Mesothelial cell of epicardium (in vitro differentiated cells): ENCODE results near the gene BTNL8. TPM values are rescaled to one million over a fixed set of nuclear protein-coding genes. Genes with fewer than 3 reads are reported as not detected.

Experiments used
- DNase-seq, 2 experiments: peaks; one replicate each; pipeline ENCODE4 v3.0.0; 2021; ENCODE audit warnings: low spot score in 2 of 2; ENCODE audit not compliant: unreplicated experiment in 2 of 2
- H3K27ac Mint-ChIP-seq: 2 replicates; pipeline ENCODE4 v1.8.0; 2021; ENCODE audit warnings: mixed read lengths
- H3K27me3 Mint-ChIP-seq: 2 replicates; pipeline ENCODE4 v1.8.0; 2021; ENCODE audit warnings: low read depth, mixed read lengths
- H3K36me3 Mint-ChIP-seq: 2 replicates; pipeline ENCODE4 v1.8.0; 2021; ENCODE audit warnings: mixed read lengths
- H3K4me1 Mint-ChIP-seq: 2 replicates; pipeline ENCODE4 v1.8.0; 2021; ENCODE audit warnings: mixed read lengths
- H3K4me3 Mint-ChIP-seq: 2 replicates; pipeline ENCODE4 v1.8.0; 2021; ENCODE audit warnings: mild to moderate bottlenecking, moderate library complexity, mixed read lengths
- H3K9me3 Mint-ChIP-seq: 2 replicates; pipeline ENCODE4 v1.8.0; 2021; ENCODE audit warnings: mixed read lengths
- total RNA-seq: library from RNA; stranded (reverse); gene quantifications from 3 replicates; pipeline ENCODE4 v1.2.1, GENCODE V29; 2021
- TF ChIP-seq, protein P1 (sequence below): fragments of 200-600 bp; sonication (generic); IDR thresholded peaks from one replicate; pipeline ENCODE4 v1.5.0; 2021; ENCODE audit warnings: antibody characterized with exemption; ENCODE audit not compliant: unreplicated experiment

Gene BTNL8
- total RNA-seq, 1 donor from 2014 or later = not detected

DNA sequence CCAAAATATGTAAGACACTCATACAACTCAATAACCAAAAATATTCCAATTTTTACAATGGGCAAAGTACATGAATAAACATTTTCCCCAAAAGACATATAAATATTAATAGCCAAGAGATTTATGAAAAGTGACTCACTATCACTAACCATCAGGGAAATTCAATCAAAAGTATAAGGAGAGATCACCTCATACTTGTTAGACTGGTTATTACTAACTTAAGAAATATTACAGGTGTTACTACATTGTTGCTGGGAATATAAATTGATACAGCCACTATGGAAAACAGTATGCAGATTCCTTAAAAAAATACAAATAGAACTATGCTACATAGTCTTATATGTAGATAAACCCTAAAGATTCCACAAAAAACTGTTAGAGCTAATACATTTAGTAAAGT lies 21.8 kb downstream of the BTNL8 start:
- H3K27ac Mint-ChIP-seq = no peak overlapping the region
- H3K36me3 Mint-ChIP-seq = peaks cover 8% of the 10 kb centered on the region
- no peak for DNase-seq
- H3K27me3 Mint-ChIP-seq = no peaks in the 10 kb centered on the region
- H3K4me1 Mint-ChIP-seq = peaks cover 24% of the 10 kb centered on the region
- no peak overlapping the region for H3K4me3 Mint-ChIP-seq
- H3K9me3 Mint-ChIP-seq = peaks cover 36% of the 10 kb centered on the region
- TF ChIP-seq, protein P1, sequence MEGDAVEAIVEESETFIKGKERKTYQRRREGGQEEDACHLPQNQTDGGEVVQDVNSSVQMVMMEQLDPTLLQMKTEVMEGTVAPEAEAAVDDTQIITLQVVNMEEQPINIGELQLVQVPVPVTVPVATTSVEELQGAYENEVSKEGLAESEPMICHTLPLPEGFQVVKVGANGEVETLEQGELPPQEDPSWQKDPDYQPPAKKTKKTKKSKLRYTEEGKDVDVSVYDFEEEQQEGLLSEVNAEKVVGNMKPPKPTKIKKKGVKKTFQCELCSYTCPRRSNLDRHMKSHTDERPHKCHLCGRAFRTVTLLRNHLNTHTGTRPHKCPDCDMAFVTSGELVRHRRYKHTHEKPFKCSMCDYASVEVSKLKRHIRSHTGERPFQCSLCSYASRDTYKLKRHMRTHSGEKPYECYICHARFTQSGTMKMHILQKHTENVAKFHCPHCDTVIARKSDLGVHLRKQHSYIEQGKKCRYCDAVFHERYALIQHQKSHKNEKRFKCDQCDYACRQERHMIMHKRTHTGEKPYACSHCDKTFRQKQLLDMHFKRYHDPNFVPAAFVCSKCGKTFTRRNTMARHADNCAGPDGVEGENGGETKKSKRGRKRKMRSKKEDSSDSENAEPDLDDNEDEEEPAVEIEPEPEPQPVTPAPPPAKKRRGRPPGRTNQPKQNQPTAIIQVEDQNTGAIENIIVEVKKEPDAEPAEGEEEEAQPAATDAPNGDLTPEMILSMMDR = no peak

DNA sequence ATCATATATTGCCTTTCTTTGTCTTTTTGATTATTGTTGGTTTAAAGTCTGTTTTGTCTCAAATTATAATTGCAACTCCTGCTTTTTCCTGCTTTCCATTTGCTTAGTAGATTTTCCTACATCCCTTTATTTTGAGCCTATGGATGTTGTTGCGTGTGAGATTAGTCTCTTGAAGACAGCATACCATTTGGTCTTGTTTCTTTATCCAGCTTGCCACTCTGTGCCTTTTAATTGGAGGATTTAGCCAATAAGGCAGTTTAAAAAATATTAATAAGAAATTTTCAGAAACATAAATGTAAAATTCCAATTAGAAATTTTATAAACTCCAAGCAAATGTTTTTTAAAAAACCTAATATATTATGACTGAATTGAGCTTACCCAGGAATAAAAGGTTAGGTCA lies 24.0 kb downstream of the BTNL8 start:
- peaks cover 43% of the 10 kb centered on the region for H3K9me3 Mint-ChIP-seq
- H3K4me3 Mint-ChIP-seq = no peak overlapping the region
- DNase-seq = no peak
- TF ChIP-seq, protein P1 = no peak
- H3K27me3 Mint-ChIP-seq = peaks cover 3% of the 10 kb centered on the region
- H3K36me3 Mint-ChIP-seq = peaks cover 8% of the 10 kb centered on the region
- no peak overlapping the region for H3K27ac Mint-ChIP-seq
- H3K4me1 Mint-ChIP-seq = peaks cover 18% of the 10 kb centered on the region

DNA sequence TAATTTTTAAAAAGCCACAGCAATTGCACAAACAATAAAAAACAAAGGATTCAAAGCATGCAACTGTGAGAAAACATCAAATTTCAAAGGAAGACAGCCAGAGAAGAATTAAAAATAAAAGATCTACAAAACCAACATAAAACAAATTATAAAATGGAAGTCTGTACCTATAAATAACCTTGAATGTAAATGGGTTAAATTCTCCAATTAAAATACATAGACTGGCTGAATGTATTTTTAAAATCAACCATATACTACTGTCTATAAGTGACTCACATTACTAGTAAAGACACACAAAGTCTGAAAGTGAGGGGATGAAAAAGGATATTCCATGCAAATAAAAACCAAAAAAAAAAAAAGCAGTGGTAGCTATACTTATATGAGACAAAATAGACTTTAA lies 33.7 kb downstream of the BTNL8 start:
- TF ChIP-seq, protein P1 = no peak
- Mint-ChIP-seq H3K36me3 (no peaks in the 10 kb centered on the region), H3K9me3 (peaks cover 45% of the 10 kb centered on the region), H3K27ac (no peak overlapping the region), H3K4me3 (no peak overlapping the region), H3K4me1 (no peaks in the 10 kb centered on the region), H3K27me3 (peaks cover 22% of the 10 kb centered on the region)
- DNase-seq = no peak

DNA sequence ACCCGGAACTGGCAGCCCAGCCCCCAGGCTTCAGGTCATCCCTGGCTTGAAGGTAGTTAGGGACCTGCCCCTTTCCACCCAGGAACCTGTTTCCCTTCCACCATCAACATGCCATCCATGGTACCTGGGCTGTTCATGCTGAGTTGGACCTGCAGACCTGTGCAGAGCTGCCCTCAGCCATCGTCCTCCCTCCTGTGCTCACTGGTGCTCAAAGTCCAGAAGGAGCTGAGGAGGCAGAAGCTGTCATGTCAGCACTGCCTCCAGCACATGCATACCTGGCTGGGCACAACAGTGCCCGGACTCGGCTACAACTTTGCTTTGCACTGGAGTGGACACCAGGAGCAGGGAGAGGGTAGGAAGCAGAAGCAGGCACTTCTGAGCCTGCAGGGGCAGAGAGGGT lies 36.2 kb downstream of the BTNL8 start:
- H3K36me3 Mint-ChIP-seq = no peaks in the 10 kb centered on the region
- H3K27me3 Mint-ChIP-seq = peaks cover 5% of the 10 kb centered on the region
- no peak overlapping the region for H3K27ac Mint-ChIP-seq
- no peak overlapping the region for H3K4me3 Mint-ChIP-seq
- H3K9me3 Mint-ChIP-seq = peaks cover 55% of the 10 kb centered on the region
- DNase-seq = no peak
- H3K4me1 Mint-ChIP-seq = no peaks in the 10 kb centered on the region
- TF ChIP-seq, protein P1 = no peak

DNA sequence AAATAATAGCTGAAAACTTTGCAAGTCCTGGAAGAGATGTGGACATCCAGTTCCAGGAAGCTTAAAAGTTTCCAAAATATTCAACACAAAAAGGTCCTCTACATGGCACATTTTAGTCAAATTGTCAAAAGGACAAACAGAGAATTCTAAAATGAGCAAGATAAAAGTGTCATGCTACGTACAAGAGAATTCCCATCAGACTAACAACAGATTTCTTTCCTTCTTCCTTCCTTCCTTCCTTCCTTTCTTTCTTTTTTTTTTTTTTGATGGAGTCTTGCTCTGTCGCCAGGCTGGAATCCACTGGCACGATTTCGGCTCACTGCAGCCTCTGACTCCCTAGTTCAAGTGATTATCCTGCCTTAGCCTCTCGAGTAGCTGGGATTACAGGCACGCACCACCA lies 39.3 kb downstream of the BTNL8 start:
- Mint-ChIP-seq H3K36me3 (no peaks in the 10 kb centered on the region), H3K4me3 (no peak overlapping the region), H3K27ac (no peak overlapping the region), H3K27me3 (peaks cover 25% of the 10 kb centered on the region), H3K9me3 (peaks cover 41% of the 10 kb centered on the region), H3K4me1 (no peaks in the 10 kb centered on the region)
- TF ChIP-seq, protein P1 = no peak
- DNase-seq = no peak

DNA sequence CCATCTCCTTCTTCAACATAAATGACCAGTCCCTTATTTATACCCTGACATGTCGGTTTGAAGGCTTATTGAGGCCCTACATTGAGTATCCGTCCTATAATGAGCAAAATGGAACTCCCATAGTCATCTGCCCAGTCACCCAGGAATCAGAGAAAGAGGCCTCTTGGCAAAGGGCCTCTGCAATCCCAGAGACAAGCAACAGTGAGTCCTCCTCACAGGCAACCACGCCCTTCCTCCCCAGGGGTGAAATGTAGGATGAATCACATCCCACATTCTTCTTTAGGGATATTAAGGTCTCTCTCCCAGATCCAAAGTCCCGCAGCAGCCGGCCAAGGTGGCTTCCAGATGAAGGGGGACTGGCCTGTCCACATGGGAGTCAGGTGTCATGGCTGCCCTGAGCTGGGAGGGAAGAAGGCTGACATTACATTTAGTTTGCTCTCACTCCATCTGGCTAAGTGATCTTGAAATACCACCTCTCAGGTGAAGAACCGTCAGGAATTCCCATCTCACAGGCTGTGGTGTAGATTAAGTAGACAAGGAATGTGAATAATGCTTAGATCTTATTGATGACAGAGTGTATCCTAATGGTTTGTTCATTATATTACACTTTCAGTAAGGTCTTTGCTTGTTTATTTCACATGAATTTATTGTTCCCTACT lies 51.5 kb downstream of the BTNL8 start:
- no peak overlapping the region for H3K4me3 Mint-ChIP-seq
- H3K9me3 Mint-ChIP-seq = no peaks in the 10 kb centered on the region
- TF ChIP-seq, protein P1 = no peak
- DNase-seq = no peak
- no peaks in the 10 kb centered on the region for H3K36me3 Mint-ChIP-seq
- peaks cover 29% of the 10 kb centered on the region for H3K27me3 Mint-ChIP-seq
- H3K27ac Mint-ChIP-seq = no peak overlapping the region
- H3K4me1 Mint-ChIP-seq = no peaks in the 10 kb centered on the region
